Activated CD8-positive, alpha-beta T cell treated with anti-CD3 and anti-CD28 coated beads for 36 hours (primary cell): ENCODE data around the gene HK1. TPM values are rescaled to one million over a fixed set of nuclear protein-coding genes. Genes with fewer than 3 reads are reported as not detected.
A peak's percentile ranks its signal among the peaks of the same experiment; 100 is the strongest.

Source experiments
- ATAC-seq: fragments of 200-7000 bp; cut with Tn5 transposase; one replicate; pipeline ENCODE4 v1.10.0; 2021; ENCODE audit warnings: mild to moderate bottlenecking, moderate library complexity
- CTCF ChIA-PET: fragments of 350-600 bp; sonication (Branson Sonifier 250); formaldehyde crosslinking; loops from one replicate; lab custom pipeline; 2021; ENCODE audit warnings: antibody characterized with exemption; lab: Charles Lee
- POLR2A ChIA-PET: fragments of 350-600 bp; sonication (Branson Sonifier 250); formaldehyde crosslinking; loops from one replicate; lab custom pipeline; 2021; ENCODE audit warnings: antibody characterized with exemption; lab: Charles Lee
- DNase-seq: peaks from one replicate; pipeline ENCODE4 v3.0.0-alpha.2; 2020
- H3K27ac Mint-ChIP-seq: one replicate; pipeline ENCODE4 v1.8.0; 2021; ENCODE audit warnings: mild to moderate bottlenecking, mixed read lengths
- H3K27me3 Mint-ChIP-seq: one replicate; pipeline ENCODE4 v1.8.0; 2021; ENCODE audit warnings: mixed read lengths
- H3K36me3 Mint-ChIP-seq: one replicate; pipeline ENCODE4 v1.8.0; 2021; ENCODE audit warnings: low read depth, mixed read lengths
- H3K4me1 Mint-ChIP-seq: one replicate; pipeline ENCODE4 v1.8.0; 2021; ENCODE audit warnings: low read depth, mixed read lengths
- H3K4me3 Mint-ChIP-seq: one replicate; pipeline ENCODE4 v1.8.0; 2021; ENCODE audit warnings: mild to moderate bottlenecking, moderate library complexity, mixed read lengths
- H3K9me3 Mint-ChIP-seq: one replicate; pipeline ENCODE4 v1.8.0; 2021; ENCODE audit warnings: mixed read lengths
- CTCF ChIP-seq: fragments of 200-600 bp; IDR thresholded peaks from one replicate; pipeline ENCODE4 v1.8.0; 2022; ENCODE audit warnings: antibody characterized with exemption, mild to moderate bottlenecking
- intact Hi-C: fragments of 100-400 bp; cut with micrococcal nuclease; formaldehyde crosslinking; loops from one replicate; pipeline ENCODE4 v1.10.0; 2022
- total RNA-seq, 2 experiments: library from RNA; stranded (reverse); gene quantifications; one replicate each; pipeline ENCODE4 v1.2.3, GENCODE V29; 2021

HK1 gene
- total RNA-seq, 2 experiments from 2014 or later, result 314 to 325 TPM

- POLR2A ChIA-PET, result no interaction called here
- Mint-ChIP-seq H3K27me3 (no peaks in the 10 kb centered on the region), H3K27ac (no peak overlapping the region), H3K4me1 (peaks cover 25% of the 10 kb centered on the region), H3K4me3 (no peak overlapping the region), H3K36me3 (no peaks in the 10 kb centered on the region), H3K9me3 (no peaks in the 10 kb centered on the region)
- ATAC-seq, result no peak
- intact Hi-C loops, result loop anchor here (10.0 kb wide), 1 partner anchor 213 kb away; the partner anchor contains the start of gene FAM241B
- DNase-seq, result no peak
- CTCF ChIA-PET, result interaction anchor here (0.7 to 3.0 kb wide), 5 partner anchors 8 to 85 kb away, joined by 3 to 19 read pairs (median 9); partner anchors contain the start of gene TSPAN15
- TF ChIP-seq CTCF, result no peak
Measured at GRCh38 chr10:69421611-69422308, 143.5 kb downstream of the HK1 start.

GRCh38 chr10:69422676-69423075 is 144.4 kb downstream of the HK1 start:
- Mint-ChIP-seq H3K4me1 (peaks cover 29% of the 10 kb centered on the region), H3K27me3 (no peaks in the 10 kb centered on the region), H3K9me3 (no peaks in the 10 kb centered on the region), H3K27ac (no peak overlapping the region), H3K4me3 (no peak overlapping the region), H3K36me3 (no peaks in the 10 kb centered on the region)
- DNase-seq (no peak), ATAC-seq (no peak)
- no peak for TF ChIP-seq CTCF
- POLR2A ChIA-PET, result interaction anchor here (1.6 kb wide), 1 partner anchor 19 kb away, joined by 3 read pairs; no protein-coding TSS in a partner anchor
- intact Hi-C loops, result loop anchor here (10.0 kb wide), 1 partner anchor 212 kb away; the partner anchor contains the start of gene FAM241B
- CTCF ChIA-PET, result interaction anchor here (1.4 to 3.0 kb wide), 7 partner anchors 9 to 185 kb away, joined by 5 to 19 read pairs (median 8); partner anchors contain the start of gene TSPAN15

- H3K4me3 Mint-ChIP-seq, result no peak overlapping the region
- no peaks in the 10 kb centered on the region for H3K27me3 Mint-ChIP-seq
- DNase-seq (no peak), ATAC-seq (no peak)
- no peaks in the 10 kb centered on the region for H3K9me3 Mint-ChIP-seq
- H3K36me3 Mint-ChIP-seq, result no peaks in the 10 kb centered on the region
- TF ChIP-seq CTCF, result no peak
- ChIA-PET CTCF (interaction anchor here (0.8 to 1.7 kb wide), 4 partner anchors 22 to 81 kb away, joined by 3 to 4 read pairs (median 3); no protein-coding TSS in a partner anchor), POLR2A (no interaction called here)
- no peak overlapping the region for H3K27ac Mint-ChIP-seq
- intact Hi-C loops, result loop anchor here (5.0 to 10.0 kb wide), 2 partner anchors 82 to 210 kb away; partner anchors contain the start of gene FAM241B
- peaks cover 37% of the 10 kb centered on the region for H3K4me1 Mint-ChIP-seq
Measured at GRCh38 chr10:69425041-69425440, 146.7 kb downstream of the HK1 start.

GRCh38 chr10:69425511-69426298 is 147.4 kb downstream of the HK1 start:
- Mint-ChIP-seq H3K4me1 (peaks cover 37% of the 10 kb centered on the region), H3K36me3 (no peaks in the 10 kb centered on the region), H3K27me3 (no peaks in the 10 kb centered on the region), H3K4me3 (no peak overlapping the region), H3K9me3 (no peaks in the 10 kb centered on the region), H3K27ac (no peak overlapping the region)
- TF ChIP-seq CTCF, result no peak
- CTCF ChIA-PET, result interaction anchor here (0.8 to 1.7 kb wide), 4 partner anchors 22 to 81 kb away, joined by 3 to 4 read pairs (median 3); no protein-coding TSS in a partner anchor
- intact Hi-C loops, result loop anchor here (5.0 to 10.0 kb wide), 2 partner anchors 82 to 209 kb away; partner anchors contain the start of gene FAM241B
- POLR2A ChIA-PET, result no interaction called here
- DNase-seq (no peak), ATAC-seq (peak; percentile 21)
